ENCODE results near the gene CRYBB2. TPM values are rescaled to one million over a fixed set of nuclear protein-coding genes. Genes with fewer than 3 reads are reported as not detected.
"Not testable (repeated sequence)": the region's sequence is repeated elsewhere in the genome, so short reads cannot be mapped to it uniquely, and the experiment has no call there.

Gene CRYBB2
- total RNA-seq, 1 donor from 2014 or later: not detected

DNA sequence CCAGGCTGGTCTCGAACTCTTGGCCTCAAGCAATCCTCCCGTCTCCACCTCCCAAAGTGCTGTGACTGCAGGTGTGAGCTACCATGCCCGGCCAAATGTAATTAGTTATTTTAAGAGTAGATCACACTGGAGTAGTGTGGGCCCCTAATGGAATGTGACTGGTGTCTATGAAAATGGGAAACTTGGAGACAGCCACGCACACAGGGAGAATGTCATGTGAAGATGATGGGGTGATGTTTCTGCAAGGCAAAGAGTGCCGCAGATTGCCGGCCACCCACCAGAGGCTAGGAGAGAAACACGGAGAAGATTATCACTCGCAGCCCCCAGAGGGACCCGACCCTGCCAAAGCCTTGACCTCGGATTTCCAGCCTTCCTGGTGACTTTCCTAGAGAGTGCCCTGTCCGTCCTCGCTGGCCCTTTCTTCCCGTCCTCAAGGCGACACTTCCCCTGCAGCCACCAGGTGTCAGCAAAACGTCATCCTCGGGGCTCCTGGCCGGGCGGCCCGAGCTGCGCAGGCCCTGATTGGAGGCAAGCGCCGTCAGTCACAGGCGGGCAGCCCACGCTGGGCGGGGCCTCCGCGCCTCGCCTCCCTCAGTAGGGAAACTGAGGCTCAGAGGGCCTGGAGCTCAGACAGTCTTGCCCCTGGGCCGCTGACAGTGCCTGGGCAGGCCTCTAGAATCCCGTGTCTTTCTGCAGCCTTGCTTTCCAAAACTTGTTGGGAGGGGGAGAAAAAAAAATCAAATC, 16.3 kb downstream of the CRYBB2 start:
- peak; percentile 90 for DNase-seq

DNA sequence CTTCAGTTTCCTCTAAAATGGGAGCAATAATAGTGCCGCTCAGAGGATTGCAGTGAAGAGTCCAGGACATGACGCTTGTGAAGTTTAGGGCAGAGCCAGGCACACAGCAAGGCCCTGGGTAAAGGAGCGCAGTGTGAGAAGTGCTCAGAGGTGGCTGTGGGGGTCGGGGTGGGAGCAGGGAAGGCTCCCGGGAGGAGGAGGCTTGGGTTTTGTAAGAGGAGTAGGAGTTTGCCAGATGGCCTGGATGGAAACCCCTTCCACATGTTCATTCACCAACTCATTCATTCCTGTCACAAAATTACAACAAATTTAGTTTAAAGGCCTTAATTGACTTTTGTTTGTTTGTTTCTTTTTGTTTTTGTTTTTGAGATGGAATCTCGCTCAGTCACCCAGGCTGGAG, 17.0 kb downstream of the CRYBB2 start:
- no peak for DNase-seq

DNA sequence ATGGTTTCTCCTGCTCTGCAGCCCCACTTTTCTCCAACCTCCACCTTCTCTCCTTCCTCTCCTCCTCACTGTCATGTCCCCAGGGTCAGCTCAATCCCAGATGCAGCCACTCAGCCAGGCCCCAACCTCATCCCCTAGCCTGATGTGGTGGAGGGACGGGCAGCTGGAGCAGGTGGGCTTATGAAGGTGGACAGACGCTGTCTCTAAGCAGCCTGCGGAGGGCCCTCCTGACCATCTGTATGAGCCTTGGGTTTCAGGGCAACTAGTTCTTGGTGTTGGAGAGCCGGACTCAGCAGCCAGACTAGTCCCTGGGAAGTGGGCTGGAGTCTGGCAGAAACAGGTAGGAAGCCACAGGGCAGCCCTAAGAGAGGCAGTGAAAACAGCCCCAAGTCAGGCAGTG, 18.1 kb downstream of the CRYBB2 start:
- DNase-seq: no peak

DNA sequence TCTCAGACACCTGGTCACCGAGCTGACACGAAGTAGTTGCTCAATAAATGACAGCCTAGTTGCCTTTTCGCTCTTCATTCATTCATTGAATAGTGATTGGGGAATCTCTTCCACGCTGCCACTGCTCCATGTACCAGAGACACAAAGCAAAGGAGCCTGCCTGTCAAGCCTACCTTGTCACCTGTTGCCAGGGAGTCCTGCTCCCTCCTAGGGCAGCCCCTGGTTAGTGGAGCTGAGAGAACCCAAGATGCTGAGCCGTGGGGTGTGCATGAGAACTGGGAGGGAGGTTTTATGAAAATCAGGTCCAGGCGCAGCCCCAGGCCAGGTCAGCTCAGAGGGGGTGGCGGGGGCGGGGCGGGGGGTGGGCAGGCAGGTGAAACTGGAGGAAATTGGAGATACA, 18.6 kb downstream of the CRYBB2 start:
- not testable (repeated sequence) for DNase-seq

DNA sequence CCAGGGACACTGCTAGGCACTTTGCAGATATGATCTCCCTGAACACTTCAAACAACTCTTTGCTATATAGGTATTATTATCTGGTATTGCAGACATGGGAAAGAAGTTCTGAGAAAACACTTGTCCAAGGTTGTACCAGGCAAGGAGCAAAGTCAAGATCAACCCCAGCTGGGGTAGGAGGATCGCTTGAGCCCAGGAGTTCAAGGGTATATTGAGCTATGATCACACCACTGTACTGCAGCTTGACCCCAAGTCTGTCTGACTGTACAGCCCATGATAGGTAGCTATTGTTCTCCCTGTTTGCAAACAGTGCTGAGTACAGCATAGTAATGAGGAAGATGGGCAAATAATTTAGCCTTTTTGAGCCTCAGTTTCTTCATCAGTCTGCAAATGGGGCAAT, 35.7 kb downstream of the CRYBB2 start:
- not testable (repeated sequence) for DNase-seq

DNA sequence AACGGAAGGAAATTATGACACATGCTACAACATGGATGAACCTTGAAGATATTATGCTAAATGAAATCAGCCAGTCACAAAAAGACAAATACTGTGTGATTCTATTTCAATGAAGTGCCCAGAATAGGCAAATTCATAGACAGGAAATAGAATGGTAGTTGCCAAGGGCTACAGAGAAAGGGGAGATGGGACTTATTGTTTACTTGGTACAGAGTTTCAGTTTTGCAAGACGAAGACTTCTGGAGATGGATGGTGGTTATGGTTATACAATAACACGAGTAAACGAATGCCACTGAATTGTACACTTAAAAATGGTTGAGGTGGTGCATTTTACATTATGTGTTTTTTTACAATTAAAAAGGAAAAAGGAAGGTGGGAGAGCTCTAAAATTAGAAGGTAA, 48.1 kb downstream of the CRYBB2 start:
- DNase-seq: not testable (repeated sequence)

DNA sequence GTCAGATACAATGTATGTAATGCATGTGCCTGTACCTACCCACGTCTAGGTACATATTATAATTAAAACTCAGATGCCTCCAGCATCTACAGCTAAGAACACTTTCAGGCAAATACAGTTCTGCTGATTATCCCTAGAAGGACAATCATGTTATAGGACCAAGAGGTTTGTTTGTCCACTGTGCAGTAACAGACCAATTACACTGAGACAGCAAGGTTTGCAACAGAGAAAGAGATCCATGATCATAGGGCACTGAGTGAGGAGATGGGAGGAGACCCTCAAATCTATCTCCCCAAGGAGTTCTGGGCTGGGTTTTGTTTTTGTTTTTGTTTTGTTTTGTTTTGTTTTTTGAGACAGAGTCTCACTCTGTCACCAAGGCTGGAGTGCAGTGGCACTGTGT, 49.5 kb downstream of the CRYBB2 start:
- DNase-seq: not testable (repeated sequence)

DNA sequence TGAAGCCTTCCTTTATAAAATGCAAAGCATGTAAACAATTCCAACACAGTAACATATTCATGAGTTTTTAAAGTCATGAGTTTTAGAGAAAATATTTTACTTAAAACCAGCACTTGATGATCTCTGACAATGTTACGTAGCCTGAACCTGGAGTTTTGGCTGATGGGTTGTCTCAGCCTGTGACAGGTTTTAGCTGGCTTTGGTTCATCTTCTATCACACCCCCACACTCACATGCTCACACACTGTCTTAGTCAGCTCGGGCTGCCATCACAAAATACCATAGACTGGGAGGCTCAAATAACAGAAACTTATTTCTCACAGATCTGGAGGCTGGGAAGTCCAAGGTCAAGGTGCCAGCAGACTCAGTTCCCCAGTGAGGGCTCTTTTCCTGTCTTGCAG, 50.6 kb downstream of the CRYBB2 start:
- DNase-seq: not testable (repeated sequence)

DNA sequence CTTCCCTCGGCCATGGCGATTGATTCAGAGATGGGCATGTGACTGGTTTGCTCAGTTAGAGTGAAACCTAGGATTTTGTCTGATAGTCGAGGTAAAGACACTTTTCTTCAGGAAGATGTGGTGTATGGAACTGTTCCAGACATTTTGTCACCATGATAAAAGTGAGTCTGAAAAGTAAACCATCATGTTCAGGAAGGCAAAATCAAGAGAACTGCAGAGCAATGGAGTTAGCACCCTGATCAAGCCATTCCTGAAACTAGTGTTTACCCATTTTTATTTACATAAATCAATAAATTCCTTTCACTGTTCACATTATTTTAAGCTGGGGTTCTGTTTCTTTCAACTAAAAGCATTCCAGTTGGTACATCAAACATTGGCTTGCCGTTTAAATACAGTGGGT, 53.8 kb downstream of the CRYBB2 start:
- not testable (repeated sequence) for DNase-seq

DNA sequence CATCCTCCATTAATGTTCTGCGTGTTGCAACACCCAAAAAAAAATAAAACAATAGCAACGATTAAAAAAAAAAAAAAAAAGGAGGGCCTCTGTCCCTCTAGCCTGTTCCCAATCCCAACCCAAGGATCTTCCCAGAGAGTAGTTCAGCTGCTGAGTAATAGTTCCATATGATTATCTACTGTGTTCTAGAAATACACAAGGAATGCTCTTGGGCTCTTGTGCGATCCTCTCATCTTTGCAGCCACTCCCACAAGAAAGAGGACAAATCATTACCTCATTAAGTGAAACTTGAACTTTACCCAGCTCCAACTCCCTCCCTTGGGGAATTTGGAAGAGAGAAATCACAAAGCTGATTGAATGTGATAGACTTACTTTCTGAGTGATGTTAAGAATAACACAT, 54.5 kb downstream of the CRYBB2 start:
- DNase-seq: not testable (repeated sequence)

DNA sequence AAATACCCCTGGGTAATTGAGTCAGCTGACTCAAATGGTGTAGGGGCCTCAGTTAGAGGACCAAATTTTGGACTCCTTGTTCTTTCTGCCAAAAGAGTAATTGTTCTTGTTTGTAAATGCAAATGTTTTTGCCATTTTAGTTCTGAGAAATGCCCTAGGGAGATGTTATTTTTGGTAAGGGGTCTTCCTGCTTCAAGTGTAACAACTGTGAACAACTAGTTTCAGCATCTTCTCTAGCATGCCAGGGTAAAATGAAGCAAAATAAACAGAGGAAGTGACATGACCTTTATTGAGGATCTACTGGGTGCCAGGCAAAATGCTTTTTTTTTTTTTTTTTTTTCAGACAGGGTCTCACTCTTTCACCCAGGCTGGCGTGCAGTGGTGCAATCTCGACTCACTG, 60.7 kb downstream of the CRYBB2 start:
- not testable (repeated sequence) for DNase-seq

Other genes starting within 250 kb of the CRYBB2 start
- gene CRYBB3, start 19.8 kb upstream of the CRYBB2 start, total RNA-seq: 0.19 TPM in 1 of 2 replicates, not detected in the other